22Rv1 (cell line): ENCODE data around the gene ZNG1C.
"Not testable (repeated sequence)": the region's sequence is repeated elsewhere in the genome, so short reads cannot be mapped to it uniquely, and the experiment has no call there.

Experiments
- CTCF ChIP-seq: fragments of 450-650 bp; IDR thresholded peaks from 2 replicates; pipeline ENCODE4 v1.5.1; 2017; ENCODE audit warnings: mild to moderate bottlenecking
- ZFX ChIP-seq: fragments of 450-650 bp; IDR thresholded peaks from 2 replicates; pipeline ENCODE4 v1.6.1; 2017; ENCODE audit warnings: antibody characterized with exemption, borderline replicate concordance

- TF ChIP-seq CTCF, ZFX: not testable (repeated sequence)
These were observed 63.0 kb downstream of the ZNG1C start for GRCh38 chr9:68304777-68305176.
